Kidney epithelial cell (primary cell): ENCODE results near the gene OPCML. TPM values are rescaled to one million over a fixed set of nuclear protein-coding genes. Genes with fewer than 3 reads are reported as not detected.

Experiments
- DNase-seq: peaks from one replicate; pipeline ENCODE4 v3.0.0-alpha.2; 2010; ENCODE audit warnings: low read depth
- H3K27me3 ChIP-seq: 2 replicates; pipeline ENCODE4 v1.6.0; 2011; ENCODE audit warnings: low read length; ENCODE audit not compliant: control insufficient read depth, insufficient read depth
- H3K36me3 ChIP-seq: 2 replicates; pipeline ENCODE4 v1.5.1; 2011; ENCODE audit warnings: low read length; ENCODE audit not compliant: control insufficient read depth, insufficient read depth
- H3K4me3 ChIP-seq: 2 replicates; pipeline ENCODE4 v1.5.1; 2011; ENCODE audit warnings: low read depth, mild to moderate bottlenecking, control low read depth, low read length
- total RNA-seq: library from RNA; depleted of rRNA; stranded (reverse); fragments of >200 nt; gene quantifications from 2 replicates; pipeline ENCODE4 v1.2.3, GENCODE V29; 2015
- TF ChIP-seq, protein P1 (sequence below): IDR thresholded peaks from 2 replicates; pipeline ENCODE4 v1.5.1; 2011; ENCODE audit warnings: mild to moderate bottlenecking, moderate library complexity, low read length, control low read depth, inconsistent platforms; ENCODE audit not compliant: insufficient read depth, poor library complexity, severe bottlenecking

Gene OPCML
- total RNA-seq, 1 donor from 2014 or later: under 0.01 TPM

DNA sequence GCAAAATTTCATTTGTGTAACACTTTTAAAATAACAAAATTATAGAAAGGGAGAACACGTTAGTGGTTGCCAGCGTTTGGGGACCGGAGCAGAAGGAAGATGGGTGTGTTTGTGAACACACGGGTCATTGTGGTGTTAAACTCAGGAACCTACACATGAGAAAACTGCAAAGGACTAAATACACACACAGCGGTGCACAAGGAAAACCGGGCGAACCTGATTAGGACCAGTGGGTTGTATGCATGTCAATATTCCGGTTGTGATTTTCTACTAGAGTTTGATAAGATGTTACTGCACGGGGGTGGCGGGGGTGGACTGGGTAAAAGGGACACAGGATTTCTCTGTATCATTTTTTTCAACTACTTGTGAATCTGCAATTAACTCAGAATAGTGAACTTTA lies 351.2 kb downstream of the OPCML start:
- TF ChIP-seq, protein P1, sequence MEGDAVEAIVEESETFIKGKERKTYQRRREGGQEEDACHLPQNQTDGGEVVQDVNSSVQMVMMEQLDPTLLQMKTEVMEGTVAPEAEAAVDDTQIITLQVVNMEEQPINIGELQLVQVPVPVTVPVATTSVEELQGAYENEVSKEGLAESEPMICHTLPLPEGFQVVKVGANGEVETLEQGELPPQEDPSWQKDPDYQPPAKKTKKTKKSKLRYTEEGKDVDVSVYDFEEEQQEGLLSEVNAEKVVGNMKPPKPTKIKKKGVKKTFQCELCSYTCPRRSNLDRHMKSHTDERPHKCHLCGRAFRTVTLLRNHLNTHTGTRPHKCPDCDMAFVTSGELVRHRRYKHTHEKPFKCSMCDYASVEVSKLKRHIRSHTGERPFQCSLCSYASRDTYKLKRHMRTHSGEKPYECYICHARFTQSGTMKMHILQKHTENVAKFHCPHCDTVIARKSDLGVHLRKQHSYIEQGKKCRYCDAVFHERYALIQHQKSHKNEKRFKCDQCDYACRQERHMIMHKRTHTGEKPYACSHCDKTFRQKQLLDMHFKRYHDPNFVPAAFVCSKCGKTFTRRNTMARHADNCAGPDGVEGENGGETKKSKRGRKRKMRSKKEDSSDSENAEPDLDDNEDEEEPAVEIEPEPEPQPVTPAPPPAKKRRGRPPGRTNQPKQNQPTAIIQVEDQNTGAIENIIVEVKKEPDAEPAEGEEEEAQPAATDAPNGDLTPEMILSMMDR: no peak
- no peaks in the 10 kb centered on the region for H3K36me3 ChIP-seq
- H3K4me3 ChIP-seq: no peak overlapping the region
- H3K27me3 ChIP-seq: no peaks in the 10 kb centered on the region
- no peak for DNase-seq

DNA sequence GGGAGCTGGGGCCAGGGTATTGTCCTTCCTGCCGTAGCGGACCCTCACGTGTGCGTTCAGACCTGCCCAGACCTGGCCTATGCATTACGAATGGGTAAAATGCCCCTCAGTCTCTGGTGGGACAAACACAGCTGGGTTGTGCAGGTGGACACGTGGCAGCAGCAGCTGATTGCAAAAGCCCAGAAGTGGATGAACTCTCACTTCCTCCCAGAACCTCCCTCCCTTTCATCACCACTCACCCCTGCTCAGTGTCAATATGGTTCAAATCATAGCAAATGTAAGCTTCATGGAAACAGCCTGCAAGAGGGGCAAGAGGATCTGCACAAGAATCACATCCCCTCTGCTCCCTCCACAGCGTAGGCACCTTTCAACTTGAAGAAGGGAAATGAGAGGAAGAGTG lies 352.1 kb downstream of the OPCML start:
- TF ChIP-seq, protein P1: no peak
- no peaks in the 10 kb centered on the region for H3K27me3 ChIP-seq
- no peak for DNase-seq
- no peak overlapping the region for H3K4me3 ChIP-seq
- H3K36me3 ChIP-seq: no peaks in the 10 kb centered on the region

DNA sequence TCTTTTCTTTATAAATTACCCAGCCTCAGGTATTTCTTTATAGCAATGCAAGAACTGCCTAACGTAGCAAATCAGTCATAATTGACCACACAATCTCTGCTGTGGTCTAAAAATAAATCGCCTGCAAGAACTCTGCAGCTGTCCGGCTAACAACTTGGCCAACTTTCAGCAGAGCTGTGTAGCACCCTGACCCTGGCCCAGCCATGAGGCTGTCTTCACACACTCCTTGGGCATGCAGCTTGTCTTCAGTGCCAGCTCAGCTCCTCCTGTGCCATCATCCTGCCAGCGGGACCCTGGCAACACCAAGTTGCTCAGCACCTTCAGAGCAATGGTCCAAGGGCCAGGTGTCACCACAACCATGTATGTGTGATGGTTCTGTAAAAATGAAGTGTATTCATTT lies 355.6 kb downstream of the OPCML start:
- Histone ChIP-seq H3K36me3 (no peaks in the 10 kb centered on the region), H3K27me3 (no peaks in the 10 kb centered on the region), H3K4me3 (no peak overlapping the region)
- DNase-seq: no peak
- TF ChIP-seq, protein P1: no peak

DNA sequence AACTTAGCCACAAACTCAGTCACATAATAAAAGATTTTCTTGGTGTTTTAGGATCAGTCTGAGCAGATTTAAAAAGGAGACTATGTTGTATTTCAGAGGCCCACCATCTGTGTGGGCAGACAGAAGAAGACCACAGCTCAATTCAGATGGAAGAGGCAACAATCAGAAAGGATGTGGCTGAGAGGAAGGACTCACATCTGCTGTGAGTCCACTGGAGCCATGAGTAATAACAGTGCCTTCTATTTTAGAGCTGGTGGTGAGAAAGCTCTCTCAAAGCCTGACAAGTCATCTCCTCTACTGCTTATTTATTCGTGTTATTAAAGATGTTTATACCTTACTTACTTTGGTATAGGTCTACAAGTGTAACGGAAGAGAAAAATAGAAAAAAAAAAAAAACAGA lies 357.2 kb downstream of the OPCML start:
- H3K36me3 ChIP-seq: no peaks in the 10 kb centered on the region
- no peak overlapping the region for H3K4me3 ChIP-seq
- H3K27me3 ChIP-seq: no peaks in the 10 kb centered on the region
- no peak for DNase-seq
- TF ChIP-seq, protein P1: no peak

DNA sequence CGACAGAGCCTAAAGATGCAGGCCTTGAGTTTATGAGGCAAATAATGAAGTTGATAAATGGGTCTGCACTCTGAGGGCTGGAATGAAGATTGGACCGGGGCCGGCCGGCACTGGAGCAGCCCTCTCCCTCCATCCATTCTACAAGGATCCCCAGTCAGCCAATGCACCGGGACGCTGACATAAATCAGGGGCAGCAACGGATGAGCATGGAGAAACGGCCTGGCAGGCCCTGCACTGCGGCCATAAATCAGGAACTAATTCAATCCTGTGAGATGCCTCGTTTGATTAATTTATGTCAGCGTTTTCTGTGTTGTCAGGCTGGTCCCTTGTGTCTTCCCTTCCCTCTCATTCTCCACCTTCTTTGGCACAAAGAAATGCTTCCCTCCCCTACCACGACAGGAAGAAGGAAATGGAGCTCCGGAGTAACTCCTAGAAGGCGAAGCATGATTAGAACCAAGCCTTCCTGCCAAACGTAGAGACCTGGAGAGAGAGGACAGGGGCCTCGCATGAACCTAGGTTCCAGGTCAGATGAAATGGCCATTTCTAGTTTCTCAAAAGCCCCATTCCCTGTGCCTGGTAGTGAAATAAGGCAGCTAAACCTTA lies 358.4 kb downstream of the OPCML start:
- TF ChIP-seq, protein P1: no peak
- Histone ChIP-seq H3K36me3 (no peaks in the 10 kb centered on the region), H3K4me3 (no peak overlapping the region), H3K27me3 (no peaks in the 10 kb centered on the region)
- no peak for DNase-seq

DNA sequence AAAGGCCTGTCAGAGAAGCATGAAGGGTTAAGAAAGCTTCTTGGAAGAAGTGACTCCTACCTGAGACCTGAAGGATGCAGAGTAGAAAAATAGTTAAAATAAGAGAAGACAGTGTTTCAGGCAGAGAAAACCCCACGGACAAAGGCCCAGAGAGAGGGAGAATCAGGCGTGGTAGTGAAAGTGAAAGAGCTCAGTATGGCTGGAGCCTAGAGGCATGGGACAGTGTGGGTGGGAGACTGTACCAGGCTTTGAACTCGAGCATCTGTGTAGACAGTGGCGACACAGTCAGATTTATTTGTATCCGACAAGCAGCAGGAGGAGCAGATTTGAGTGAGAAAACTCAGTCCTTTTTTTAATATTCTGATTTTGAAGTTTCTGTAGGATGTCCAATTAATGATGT lies 360.0 kb downstream of the OPCML start:
- no peaks in the 10 kb centered on the region for H3K36me3 ChIP-seq
- H3K27me3 ChIP-seq: no peaks in the 10 kb centered on the region
- DNase-seq: no peak
- TF ChIP-seq, protein P1: no peak
- H3K4me3 ChIP-seq: no peak overlapping the region
